Raji (cell line): ENCODE results near the gene NUDT8.

Experiments
- POLR2A ChIP-seq: IDR thresholded peaks from 2 replicates; pipeline ENCODE4 v1.6.1; 2011; ENCODE audit warnings: low read depth, low read length, control low read depth; ENCODE audit not compliant: insufficient read depth

Gene NUDT8

DNA sequence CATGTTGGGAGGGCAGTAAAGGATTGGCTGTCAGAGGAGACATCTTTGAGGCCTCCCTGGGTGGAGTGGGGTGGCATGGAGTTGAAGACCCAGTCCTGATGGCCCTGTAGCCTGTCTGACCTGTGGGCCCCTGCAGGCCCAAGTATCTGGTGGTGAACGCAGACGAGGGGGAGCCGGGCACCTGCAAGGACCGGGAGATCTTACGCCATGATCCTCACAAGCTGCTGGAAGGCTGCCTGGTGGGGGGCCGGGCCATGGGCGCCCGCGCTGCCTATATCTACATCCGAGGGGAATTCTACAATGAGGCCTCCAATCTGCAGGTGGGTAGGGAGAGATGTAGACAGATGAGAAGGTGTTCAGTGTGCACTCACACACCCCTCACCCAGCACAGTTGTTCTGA lies 20.4 kb downstream of the NUDT8 start:
- no peak for TF ChIP-seq POLR2A

DNA sequence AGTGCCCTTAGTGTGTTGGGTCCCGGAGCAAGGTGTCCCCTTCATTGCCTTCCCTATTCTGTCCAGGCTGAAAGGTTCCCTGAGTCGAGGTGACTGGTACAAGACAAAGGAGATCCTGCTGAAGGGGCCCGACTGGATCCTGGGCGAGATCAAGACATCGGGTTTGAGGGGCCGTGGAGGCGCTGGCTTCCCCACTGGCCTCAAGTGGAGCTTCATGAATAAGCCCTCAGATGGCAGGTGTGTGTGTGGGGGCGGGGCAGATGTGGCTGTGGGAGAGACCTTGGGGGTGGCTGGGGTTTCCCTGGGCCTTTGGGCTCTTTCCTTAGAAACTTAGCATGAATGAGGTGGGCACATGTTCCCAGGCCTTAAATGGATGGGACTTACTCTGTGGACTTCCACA lies 21.3 kb downstream of the NUDT8 start:
- no peak for TF ChIP-seq POLR2A

DNA sequence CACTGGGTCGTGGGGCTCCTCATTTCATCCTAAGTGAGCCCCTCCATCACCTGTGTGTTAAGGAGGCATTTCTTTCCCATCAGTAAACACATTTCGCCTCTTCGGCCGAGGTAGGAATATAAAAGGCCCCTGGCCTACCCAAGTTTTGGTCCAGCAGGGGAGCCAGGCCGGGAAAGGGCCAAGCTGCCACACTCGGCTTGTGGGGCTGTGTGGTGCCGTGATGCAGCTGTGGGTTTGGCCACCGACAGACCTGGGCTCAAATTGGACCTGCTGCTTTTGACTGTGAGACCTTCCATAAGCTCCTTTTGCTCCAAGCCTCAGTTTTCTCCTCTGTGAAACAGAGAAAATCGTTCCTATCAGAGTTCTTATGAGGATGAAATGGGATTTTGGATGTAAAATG lies 22.2 kb downstream of the NUDT8 start:
- TF ChIP-seq POLR2A: no peak

DNA sequence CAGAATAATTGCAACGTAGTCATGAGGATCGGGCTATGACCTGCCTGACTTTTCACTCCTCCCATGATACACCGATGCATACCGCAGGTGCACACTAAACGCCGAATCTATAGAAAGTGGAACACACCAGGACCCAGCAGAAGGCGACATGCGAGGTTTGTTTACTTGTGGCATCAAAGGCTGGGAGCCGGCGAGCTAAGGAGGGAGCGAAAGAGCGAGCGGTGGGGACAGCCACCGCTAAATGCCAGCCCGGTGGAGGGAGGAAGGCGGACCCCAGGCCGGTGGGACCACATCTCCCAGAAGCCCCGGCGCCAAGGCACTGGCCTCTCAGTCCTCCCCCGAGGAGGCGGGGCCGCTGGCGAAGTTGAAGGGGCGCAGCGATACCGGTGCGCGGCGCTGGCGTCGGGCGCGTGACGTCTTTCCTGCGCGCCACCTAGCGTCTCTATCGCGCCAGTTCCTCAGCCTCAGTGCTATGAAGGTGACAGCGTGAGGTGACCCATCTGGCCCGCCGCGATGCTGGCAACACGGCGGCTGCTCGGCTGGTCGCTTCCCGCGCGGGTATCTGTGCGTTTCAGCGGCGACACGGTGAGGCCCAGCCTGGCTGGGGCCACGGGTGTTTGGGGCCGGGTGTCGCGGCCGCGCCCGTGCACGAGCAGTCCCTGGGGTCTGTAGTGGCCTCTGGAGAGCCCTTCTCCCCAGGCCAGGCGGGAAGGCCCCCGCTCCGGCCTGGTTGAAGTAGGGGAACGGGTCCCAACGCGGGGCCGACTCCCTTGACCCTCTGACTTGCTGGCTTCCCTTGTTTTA lies 23.0 kb downstream of the NUDT8 start, which contains the start of gene NDUFV1:
Gene NDUFV1, plus strand, starts transcription at position 445 of the 804 bp plus-strand sequence. Its CDS starts 69 bp downstream, at position 514.
- peak; percentile 90 for TF ChIP-seq POLR2A

DNA sequence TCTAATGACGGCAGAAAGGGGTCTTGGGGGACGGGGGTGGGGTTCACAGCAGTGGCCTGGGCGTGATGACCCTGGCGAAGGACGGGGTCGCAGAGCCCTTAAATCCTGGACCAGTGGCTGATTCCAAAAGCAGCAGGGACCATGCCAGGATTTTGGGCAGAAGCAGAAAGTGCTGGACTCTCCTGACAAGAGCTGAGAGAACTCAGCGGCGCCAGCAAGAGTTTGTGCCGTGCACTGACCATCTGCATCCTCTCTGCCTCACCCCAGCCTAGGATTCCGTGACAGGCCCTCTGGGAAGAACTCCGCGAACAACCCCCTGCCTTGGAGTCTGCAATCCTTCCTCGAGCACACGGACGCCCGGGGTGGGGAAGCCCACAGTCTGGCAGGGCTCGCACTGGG lies 23.6 kb downstream of the NUDT8 start:
- TF ChIP-seq POLR2A: no peak

DNA sequence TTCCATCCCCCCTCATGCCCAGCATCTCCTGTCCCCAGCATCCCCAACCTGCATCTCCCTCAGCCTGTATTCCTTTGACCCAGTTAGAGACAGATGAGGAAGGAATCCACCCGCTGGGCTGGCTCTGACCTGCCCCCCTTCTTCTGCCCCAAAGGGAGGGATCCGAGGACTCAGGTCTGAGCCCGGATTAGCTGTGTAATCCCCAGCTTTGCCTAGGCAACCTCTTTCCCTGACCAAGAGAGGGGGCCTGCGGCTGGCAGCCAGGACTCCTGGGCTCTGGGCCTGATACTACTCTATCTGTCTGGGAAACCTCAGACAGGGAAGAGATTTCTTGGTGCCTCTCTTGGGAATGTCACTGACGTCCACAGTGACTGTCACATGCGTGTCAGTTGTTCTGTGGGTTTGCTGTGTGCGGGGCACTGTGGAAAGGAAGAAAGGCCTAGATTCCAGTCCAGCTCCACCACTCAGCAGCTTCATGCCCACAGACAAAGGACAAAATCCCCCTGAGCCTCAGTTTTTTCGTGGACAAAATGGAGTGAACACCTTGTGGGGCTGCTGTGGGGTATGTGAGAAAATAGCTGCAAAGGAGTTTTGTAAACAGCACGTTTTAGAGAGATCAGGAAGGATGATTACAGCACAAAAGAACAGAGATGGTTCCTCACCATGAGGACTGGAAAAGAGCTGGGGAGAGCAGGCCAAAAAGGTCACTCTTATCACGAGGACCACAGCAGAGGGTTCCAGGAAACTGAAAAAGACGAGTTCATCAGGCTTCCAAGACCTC lies 24.3 kb downstream of the NUDT8 start:
- no peak for TF ChIP-seq POLR2A

DNA sequence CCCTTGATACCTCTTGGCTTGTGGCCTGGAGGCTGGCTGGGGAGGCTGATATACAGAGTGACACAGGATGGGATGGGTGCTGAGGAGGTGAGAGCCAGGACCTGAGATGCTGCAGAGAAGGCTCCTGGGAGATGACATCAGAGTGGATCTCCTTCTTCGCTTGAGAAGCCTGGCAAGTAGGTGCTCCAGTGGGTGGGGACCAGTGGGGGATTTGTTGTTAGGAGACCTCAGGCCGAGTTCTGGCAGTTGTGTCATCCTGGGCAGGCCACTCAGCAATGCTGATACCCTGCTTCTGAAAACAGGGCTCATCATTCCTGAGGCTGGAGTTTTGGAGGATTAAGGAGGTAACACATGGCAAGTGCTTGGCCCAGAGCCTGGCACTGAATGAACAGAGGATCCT lies 24.9 kb downstream of the NUDT8 start:
- no peak for TF ChIP-seq POLR2A

DNA sequence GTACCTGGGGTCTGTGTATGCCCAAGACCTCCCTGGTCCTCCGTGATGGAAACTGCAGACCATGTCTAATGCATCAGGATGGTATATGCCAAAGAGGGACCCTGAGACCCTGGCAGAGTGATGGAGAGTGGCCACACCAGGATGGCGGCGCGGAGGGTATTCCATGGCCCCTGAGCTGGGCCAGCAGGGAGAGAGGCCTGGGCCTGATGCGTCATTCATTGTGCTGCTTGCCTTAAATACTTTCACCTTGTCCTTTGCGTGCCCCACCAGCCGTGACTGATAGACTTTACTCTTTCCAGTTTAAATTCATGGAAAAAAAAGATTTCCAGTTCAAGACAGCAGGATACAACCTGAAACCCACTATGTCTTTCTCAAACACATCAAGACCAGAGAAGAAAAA lies 28.6 kb downstream of the NUDT8 start:
- no peak; the same call in 1 of the 2 replicates for TF ChIP-seq POLR2A

DNA sequence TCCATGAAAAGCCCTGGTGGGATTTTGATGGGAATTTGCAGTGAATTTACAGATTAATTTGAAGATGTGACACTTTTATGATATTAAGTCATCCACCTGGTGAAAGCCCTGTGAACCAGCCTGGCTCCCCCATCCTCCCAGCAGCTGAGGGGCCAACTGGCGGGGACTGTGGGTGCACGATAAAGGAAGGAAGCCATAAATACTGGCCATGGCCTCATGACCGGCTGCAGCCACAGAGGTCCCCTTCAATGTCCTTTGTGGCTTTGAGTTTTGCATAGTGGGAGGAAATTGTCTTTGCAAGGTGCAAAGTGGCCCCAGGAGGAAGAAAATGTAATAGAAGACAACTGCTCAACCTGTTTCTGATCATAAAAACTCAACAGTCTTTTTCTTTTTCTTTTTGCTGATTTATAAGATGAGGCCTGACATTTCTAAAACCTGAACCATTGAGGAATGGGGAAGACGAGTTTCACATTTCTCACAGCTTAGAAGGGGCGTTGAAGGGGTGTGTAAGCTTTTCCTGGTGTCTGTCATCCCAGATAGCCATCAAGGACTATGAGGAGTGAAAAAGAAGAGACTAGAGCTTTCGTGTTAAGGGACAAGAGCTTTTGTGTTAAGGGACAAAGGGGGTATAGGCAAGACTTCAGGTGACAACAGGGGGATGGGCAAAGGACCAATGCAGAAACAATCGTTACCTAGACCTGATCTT lies 29.3 kb downstream of the NUDT8 start:
- TF ChIP-seq POLR2A: peak; percentile 26; the same call in 1 of the 2 replicates

DNA sequence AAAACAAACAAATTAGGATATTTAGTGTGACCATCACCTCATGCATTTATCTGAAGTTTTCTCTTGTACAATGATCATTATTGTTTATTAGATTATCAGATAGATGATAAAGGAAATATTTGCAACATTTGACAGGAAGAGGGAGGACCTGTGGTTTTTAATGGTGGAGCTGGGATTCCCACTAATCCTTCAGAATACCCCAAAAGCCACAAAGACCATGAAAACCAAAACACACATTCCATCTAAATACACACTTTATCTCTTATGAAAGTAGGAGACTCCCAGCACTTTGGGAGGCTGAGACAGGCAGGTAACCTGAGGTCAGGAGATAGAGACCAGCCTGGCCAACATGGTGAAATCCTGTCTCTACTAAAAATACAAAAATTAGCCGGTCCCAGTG lies 30.6 kb downstream of the NUDT8 start:
- TF ChIP-seq POLR2A: no peak

DNA sequence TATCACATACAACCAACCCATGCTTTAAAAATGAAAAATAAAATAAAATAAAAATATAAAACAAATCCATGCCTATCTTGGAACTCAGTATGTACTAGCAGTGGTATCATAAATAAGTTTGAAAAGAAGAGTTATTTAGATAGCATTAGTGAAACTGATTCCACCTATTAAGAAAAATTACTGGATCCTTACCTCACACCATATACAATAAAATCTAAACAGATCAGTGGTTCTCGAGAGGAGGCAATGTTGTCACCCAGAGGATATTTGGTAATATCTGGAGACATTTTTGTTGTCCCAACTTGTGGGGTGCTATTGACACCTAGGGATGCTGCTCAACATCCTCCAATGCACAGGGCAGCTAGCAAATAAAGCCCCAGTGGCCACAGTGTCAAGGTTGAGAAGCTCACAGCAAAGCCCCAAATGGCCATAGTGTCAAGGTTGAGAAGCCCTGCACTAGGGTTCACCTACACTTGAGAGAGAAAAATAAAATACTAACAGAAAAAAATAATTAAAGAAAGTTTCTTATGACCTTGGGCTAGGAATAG lies 32.9 kb downstream of the NUDT8 start:
- TF ChIP-seq POLR2A: no peak

DNA sequence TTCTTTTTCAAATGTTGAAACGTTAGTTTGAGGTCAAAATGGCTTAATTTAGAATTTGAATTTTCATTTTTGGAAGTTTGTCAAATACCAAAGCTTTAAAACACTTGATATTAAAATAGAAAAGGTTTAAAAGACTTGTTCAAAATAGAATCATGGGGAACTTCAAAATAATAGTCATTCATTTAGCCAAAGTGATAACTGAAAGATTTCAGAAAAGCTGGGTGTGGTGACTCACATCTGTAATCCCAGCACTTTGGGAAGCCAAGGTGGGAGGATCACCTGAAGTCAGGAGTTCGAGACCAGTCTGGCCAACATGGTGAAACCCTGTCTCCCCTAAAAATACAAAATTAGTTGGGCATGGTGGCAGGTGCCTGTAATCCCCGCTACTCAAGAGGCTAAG lies 35.3 kb downstream of the NUDT8 start:
- no peak for TF ChIP-seq POLR2A

DNA sequence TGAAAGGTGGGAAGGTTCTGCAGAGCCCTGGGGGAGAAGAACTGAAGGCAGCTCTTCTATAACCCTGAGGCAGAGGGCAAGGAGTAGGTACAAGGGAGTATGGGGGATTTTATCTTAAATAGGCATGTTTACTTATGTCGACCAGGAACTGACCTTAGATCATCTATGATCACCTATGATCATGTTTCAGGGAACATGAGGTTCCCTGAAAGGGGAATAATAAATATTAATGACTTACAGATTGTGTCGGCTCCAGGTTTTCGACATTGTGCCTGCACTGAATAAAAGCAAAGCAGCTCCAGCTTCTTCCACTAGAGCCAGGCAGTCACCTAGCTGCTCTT lies 36.2 kb downstream of the NUDT8 start:
- TF ChIP-seq POLR2A: no peak

DNA sequence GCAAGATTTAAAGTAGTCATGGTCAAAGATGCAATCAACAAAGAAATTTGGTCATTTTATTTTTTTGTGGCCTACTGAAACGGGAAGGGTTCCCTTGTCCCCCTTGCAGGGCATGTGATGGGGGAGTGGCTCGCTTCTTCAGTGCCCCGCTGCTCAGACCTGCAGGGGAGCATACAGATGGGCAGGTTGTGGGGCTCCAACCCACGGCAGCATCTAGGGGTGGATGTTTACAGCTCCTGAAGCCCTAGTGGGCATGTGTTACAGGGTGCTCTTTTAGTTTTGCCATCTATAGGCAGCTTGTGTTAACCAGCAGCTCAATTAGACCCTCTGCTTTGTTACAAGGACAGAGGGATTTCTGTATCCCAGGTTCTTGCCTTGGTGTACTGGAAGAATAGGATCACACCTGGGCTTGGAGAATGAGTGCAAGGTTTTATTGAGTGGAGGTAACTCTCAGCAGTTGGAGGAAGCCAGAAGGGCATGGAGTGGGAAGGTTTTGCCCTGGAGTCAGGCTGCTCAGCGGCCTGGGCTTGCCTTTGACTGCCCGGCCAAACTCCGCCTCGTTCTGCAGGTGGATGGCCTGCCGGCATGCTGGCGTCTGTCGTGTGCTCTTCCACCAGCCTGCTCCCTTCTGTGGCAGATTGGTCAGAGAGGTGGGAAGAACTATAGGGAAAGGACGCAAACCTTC lies 36.7 kb downstream of the NUDT8 start:
- TF ChIP-seq POLR2A: no peak

DNA sequence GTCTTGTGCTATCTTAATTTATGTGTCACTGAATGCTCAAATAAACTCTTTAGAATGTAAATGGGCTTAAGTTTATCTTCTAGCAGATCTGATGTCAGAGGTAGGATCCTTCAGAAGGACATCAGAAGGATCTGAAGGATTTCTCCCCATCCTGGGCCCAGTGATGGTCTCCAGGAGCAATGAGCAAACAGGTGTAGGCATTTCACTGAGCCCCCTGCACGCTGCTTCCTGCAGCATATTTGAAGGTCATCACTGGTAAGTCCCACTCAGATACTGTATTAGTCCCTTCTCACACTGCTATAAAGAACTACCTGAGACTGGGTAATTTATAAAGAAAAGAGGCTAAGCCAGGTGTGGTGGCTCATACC lies 41.6 kb downstream of the NUDT8 start:
- 0 out of 2 replicates have a peak, but pooled peaks have one; percentile 19 for TF ChIP-seq POLR2A

DNA sequence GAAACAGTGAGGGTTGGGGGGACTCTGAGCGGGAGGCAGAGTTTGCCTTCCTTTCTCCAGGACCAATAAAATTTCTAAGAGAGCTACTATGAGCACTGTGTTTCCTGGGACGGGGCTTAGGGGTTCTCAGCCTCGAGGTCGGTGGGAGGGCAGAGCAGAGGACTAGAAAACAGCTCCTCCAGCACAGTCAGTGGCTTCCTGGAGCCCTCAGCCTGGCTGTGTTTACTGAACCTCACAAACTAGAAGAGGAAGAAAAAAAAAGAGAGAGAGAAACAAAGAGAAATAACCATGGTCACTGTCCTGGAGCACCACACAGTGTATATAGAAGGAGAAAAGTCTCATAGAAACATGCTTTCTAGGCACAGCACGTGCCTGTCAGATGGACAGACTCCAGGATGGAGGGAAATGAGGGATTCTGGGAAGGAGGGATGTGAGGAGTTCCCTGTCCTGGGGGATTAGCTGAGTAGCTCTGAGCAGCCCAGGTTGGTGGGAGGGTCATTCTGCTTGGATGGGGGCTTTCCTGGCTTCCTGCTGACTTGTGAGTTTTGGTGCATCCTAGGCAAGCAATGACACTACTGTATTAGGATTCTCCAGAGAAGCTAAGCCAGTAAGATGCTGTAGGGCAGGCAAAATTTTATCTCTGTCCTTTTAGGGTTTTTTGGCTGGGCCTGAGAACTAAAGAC lies 43.0 kb downstream of the NUDT8 start:
- TF ChIP-seq POLR2A: no peak
